ENCODE results near the gene CD59.
A peak's percentile ranks its signal among the peaks of the same experiment; 100 is the strongest.
"Not testable (repeated sequence)": the region's sequence is repeated elsewhere in the genome, so short reads cannot be mapped to it uniquely, and the experiment has no call there.

Gene CD59

GRCh38 chr11:33692541-33692940 lies 43.7 kb downstream of the CD59 start:
- no peak for ATAC-seq
- no peak for DNase-seq

DNA sequence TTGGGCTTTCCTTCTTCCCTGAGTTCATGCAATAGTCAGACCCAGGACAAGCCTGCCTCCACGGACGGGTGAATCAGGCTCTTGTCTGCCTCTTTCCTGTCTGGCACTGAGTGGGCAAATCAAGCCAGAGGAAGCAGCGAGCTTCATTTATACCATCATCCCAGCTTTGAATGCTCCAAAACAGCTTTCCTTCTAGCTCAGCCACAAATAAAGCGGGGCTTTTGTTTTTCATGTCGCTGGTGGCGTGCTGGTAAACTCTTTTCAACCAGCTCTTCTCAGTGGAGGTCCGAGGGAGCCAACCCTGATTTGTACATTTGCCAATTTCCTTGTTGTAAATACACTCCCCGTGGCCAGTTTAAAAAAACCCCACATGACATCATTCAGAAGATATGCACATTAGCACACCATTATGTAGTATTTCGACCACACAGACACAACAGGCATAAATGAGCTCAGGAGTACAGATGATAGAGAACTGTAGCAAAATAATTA lies 44.2 kb downstream of the CD59 start:
- DNase-seq (no peak), ATAC-seq (no peak)

DNA sequence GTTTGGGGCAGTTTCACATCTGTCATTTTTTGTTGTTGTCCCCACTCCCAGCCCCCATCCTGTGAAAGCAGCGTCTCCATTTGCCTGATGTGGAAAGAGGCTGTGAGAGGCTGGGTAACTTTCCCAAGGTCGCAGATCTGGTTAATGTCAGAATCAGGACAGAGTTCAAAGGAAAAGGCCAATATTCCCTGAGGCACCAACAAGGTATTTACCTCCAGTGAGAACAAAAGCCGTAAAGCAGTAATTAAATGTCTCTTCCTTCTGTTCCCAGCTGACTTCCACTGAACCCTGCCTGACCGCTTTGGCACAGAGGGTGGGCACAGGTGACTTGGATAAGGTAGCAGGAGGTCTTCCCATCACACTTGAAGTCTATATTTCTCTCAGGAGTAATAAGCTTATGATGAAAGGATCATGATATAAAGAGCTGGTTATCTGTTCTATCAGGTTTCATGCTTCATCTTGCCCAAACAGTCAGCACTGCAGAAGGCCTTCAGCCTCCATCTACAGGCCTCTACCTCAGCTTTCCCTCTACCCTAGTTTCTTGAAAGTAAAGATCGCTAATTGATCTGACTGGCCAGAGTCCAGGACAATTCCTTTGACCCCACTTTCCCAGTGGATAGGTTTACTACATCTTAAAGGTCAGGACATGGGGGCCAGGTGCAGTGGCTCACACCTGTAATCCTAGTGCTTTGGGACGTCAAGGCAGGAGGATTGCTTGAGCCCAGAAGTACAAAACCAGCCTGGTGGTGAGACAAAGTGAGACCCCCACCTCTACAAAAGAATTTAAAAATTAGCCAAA lies 45.0 kb downstream of the CD59 start:
- no peak for DNase-seq
- ATAC-seq = no peak

GRCh38 chr11:33690290-33691065 lies 45.7 kb downstream of the CD59 start:
- ATAC-seq (no peak), DNase-seq (no peak)

- ATAC-seq (no peak), DNase-seq (no peak)
Measured at GRCh38 chr11:33689501-33689900, 46.7 kb downstream of the CD59 start.

- DNase-seq (no peak), ATAC-seq (no peak)
Measured at GRCh38 chr11:33689085-33689484, 47.1 kb downstream of the CD59 start.

GRCh38 chr11:33687733-33688479 lies 48.3 kb downstream of the CD59 start:
- DNase-seq (peak; percentile 24), ATAC-seq (no peak)

GRCh38 chr11:33685082-33685481 lies 51.1 kb downstream of the CD59 start:
- ATAC-seq (no peak), DNase-seq (no peak)

- DNase-seq = no peak
- ATAC-seq = no peak
Measured at GRCh38 chr11:33684003-33684706, 52.1 kb downstream of the CD59 start.

DNA sequence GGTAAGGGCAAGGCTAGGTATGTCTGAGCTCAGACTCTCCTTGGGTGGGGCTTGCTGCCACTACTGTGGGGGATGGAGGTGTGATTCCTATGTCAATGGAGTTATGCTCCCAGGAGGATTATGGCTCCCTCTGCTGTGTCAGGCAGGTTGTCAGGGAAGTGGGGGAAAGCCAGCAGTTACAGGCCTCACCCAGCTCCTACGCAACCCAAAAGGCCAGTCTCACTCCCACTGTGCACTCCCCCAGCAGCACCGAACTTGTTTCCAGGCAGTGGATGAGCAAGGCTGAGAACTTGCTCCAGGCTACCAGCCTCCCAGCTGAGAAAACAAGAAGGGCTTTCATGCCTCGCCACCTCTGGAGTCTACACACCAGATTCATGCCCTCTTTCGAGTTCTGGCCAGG lies 53.8 kb downstream of the CD59 start:
- ATAC-seq (no peak), DNase-seq (no peak)

DNA sequence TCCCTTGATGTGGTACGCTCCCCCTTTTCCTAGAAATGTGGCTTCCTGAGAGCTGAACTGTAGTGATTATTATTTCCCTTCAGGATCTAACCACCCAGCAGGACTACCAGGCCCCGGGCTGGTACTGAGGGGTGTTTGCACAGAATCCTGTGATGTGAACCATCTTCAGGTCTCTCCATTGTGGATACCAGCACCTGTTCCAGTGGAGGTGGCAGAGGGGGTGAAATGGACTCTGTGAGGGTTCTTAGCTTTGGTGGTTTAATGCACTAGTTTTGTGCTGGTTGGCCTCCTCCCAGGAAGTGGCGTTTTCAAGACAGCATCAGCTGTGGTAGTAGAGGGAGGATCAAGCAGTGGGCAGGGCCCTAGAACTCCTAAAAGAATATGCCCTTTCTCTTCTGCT lies 54.2 kb downstream of the CD59 start:
- DNase-seq (no peak), ATAC-seq (no peak)

DNA sequence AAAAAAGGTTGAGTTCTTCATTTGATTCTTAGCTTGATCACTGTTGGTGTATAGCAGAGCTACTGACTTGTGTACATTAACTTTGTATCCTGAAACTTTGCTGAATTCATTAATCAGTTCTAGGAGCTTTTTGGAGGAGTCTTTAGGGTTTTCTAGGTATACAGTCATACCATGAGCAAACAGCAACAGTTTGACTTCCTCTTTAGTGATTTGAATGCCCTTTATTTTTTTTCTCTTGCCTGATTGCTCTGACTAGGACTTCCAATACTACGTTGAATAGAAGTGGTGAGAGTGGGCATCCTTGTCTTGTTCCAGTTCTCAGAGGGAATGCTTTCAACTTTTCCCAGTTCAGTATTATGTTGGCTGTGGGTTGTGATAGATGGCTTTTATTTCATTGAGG lies 57.6 kb downstream of the CD59 start:
- DNase-seq, ATAC-seq: not testable (repeated sequence)

DNA sequence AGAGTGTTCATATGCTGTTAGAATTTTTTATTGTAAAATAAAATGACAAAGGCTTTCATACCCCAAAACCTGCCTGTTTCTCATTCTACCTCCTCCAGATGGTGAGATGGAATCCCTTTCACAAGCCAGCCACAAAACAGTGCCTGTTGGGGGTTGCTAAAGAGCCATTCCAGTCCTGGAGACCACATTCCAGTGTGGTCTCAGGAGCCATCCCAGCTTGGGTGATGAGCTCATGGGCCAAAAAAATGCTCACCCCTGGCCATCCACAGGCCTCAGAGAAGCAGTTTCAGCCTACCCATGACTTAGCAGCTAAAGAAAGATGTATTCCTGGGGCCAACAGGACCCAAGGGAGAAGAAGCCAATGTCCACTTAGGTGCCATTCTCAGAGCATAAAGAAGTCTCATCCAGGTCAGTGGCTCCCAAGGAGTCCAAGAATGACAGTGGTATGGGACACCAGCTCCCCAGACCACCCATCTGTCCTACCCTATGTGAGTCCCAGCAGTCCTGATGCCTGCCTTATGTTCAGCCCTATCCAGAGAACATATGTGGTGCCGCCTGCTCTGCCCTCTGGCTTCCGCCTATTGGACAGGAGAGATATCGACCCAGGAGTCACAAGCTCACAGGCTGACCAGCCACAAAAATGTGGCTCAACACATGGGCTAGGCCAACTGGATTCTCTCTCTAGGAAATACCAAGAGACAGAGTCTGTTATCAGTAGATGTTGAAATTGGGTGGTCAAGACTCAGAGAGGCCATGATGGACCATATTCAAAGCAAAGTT lies 62.0 kb downstream of the CD59 start:
- ATAC-seq (no peak), DNase-seq (no peak)

DNA sequence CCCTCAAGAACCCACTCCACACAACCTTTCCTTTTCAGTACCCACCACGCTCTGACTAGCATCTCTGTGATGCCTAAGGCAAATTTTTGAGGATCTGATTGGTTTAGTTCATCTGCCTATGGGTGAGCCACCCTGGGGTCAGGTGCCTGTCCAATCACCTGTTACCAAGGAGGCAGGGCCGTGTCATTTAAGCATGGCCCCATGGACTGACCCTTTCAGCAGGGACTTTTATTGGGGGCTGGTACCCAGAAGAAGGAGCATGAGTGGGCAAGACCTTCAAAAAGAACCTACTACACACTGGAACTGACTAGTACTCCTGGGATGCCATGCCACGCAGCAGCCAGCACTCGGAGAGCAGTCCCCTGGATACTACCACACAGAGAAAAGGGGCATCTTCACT lies 64.0 kb downstream of the CD59 start:
- ATAC-seq (no peak), DNase-seq (no peak)

GRCh38 chr11:33670250-33671011 lies 65.8 kb downstream of the CD59 start:
- DNase-seq = no peak
- ATAC-seq = no peak

DNA sequence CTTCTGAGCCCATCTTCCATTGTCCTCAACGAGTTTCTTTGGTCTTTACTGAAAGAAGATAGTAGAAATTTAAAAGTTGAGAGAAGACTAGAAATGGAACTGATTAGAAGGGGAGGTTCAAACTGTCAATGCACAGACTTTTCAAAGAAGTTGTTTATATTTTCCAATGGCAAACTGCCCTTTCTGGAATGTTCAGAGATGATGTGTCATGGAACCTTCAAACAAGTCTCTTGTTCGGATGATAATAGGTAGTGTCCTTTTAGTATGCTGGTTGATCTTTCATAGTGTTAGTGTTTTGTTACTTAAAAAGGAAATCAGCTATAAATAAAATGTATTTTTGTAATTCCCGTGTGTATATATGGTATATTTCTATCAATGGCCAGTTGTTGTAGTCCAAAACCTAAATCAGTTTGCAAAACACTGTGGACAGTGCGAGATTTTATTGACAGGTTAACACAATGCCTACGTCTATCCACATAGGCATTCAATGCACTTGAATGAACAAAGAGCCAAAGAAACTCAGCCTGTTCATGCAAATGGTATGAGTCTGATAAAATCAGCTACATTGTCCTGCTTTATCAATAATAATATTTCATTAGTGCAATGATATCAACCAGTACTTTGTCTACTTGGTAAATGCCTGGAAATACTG lies 66.5 kb downstream of the CD59 start:
- DNase-seq (no peak), ATAC-seq (no peak)

DNA sequence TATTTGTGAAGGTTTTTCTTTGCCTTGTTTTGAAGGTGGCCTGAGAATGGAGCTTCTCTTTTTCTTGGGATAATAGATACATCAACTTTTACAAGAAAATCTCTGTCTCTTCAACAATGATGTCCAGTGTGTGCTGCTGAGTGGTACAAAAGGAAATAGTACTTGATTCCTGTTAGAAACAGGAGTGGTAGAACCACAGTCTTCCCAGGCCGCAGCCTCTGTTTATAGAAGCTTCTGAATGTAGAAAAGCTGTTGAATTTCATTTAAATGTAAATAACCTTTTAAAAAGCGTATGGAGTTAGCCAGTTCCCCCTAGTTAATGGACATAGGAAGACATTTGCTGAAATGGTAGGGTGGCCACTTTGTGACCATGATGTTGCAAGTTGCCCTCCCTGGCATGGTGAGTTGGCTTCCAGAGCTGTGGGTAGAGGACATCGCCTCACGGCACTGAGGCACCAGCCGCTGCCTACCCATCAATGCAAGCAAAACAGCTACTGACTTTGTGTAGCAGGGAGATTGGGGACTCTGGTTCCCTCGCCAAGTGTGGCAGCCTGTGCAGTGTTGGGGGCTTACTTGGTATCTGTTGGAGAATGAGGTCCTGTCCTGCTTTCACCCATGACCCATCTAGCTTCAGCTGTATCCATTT lies 67.1 kb downstream of the CD59 start:
- DNase-seq = no peak
- no peak for ATAC-seq

DNA sequence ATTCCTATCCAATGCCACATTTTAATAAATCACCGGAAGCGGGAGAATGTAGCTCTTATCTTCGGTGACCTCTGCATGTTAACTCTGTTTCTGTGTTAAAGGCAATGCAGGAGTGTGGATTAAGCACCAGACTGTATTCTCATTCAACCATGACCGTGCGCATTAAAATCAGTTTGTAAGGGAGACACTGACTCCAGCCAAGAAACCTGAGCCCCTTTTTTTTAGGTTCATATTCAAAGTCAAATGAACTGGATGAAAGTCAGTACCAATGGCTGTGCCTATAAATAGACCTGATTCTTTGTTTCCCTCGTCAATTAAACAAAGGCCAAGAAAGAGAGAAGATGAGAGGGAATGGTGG lies 67.8 kb downstream of the CD59 start:
- DNase-seq (no peak), ATAC-seq (no peak)

GRCh38 chr11:33667819-33668467 lies 68.3 kb downstream of the CD59 start:
- ATAC-seq = no peak
- no peak for DNase-seq
